Activated CD4-positive, CD25-positive, alpha-beta regulatory T cell (primary cell): ENCODE measurements around the gene PREB.
A peak's percentile ranks its signal among the peaks of the same experiment; 100 is the strongest.
"Not testable (repeated sequence)": the region's sequence is repeated elsewhere in the genome, so short reads cannot be mapped to it uniquely, and the experiment has no call there.

ENCODE experiments used
- DNase-seq, 4 experiments: peaks; one replicate each; lab custom pipeline; 2025; lab: John Stamatoyannopoulos, UW

The PREB gene, protein sequence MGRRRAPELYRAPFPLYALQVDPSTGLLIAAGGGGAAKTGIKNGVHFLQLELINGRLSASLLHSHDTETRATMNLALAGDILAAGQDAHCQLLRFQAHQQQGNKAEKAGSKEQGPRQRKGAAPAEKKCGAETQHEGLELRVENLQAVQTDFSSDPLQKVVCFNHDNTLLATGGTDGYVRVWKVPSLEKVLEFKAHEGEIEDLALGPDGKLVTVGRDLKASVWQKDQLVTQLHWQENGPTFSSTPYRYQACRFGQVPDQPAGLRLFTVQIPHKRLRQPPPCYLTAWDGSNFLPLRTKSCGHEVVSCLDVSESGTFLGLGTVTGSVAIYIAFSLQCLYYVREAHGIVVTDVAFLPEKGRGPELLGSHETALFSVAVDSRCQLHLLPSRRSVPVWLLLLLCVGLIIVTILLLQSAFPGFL

DNA sequence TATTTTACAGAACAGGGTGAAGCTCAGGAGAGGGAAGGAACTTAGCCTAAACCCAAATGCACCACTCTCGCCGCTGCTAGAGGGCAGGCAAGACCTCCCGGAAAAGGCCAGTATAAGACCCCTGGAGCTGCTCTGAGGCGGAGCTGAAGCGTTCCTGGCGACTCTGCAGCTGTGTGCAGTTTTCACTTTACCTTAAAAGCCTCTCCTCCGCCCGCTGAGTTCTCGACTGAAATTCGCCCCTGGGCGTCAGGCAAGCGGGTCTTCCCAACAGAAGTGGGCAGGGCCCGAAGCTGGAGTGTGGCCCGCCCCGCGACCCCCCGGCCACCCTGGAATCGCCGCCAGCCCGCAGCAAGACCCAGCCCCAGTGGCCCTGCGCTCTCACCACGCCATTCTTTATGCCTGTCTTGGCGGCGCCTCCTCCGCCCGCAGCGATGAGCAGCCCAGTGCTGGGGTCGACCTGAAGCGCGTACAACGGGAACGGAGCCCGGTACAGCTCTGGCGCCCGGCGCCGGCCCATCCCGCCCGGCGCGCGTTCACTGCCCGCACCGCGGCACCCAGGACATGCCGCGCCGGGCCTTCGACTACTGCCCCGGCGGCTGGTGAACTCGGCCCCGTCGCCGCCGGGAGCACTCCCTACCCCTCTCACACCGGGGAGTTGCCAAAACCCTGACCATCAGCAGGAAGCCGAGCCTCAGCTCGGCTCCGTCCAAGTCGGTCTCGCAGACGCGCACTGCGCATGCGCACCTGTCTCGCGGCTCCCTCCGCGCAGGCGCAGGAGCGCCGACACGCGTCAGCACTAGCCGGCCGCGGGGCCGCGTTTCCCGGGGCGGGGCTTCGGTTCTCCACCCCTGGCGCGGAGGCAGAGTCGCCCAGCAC is at the start of gene PREB:
TSS of gene PREB (minus strand) at position 732 of the 876 bp plus-strand sequence. CDS start at position 517, 215 bp downstream.
- peak; percentile 95 to 98 (median 98) for DNase-seq

DNA sequence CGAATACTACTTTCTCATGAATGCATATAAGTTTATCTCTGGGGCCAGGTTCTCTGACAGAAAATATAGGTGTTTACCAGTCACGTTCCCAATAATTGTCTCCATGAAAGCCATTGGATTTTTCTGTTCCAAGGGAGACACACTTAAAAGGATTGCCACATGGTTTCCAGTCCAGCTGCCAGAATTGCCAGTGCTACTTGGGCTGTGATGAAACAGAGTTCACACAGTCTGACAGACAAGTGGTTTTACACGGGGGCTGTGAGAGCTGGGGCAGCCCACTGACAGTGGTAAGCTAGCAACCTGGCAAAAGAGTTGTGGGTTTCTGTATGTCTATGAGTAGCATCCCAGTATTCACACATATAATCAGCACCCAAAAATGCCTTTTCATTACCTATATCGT is 49.7 kb upstream of the PREB start:
- DNase-seq = no peak

DNA sequence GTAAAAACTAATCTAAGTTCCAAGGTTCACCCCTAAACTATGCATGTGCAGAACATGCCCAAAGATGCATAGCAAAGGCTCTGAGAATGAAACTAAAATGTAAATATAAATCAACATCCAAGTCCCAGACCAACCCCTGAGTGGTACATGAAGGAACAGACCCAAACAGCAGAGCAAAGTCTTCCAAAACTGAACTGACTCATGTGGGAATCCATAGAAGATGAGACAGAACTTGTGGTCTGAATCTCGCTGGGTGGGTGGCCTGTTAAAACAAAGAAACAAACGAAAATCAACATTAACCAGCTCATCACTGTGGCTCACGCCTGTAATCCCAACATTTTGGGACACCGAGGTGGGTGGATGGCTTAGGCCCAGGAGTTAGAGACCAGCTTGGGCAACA is 47.9 kb upstream of the PREB start:
- no peak for DNase-seq

DNA sequence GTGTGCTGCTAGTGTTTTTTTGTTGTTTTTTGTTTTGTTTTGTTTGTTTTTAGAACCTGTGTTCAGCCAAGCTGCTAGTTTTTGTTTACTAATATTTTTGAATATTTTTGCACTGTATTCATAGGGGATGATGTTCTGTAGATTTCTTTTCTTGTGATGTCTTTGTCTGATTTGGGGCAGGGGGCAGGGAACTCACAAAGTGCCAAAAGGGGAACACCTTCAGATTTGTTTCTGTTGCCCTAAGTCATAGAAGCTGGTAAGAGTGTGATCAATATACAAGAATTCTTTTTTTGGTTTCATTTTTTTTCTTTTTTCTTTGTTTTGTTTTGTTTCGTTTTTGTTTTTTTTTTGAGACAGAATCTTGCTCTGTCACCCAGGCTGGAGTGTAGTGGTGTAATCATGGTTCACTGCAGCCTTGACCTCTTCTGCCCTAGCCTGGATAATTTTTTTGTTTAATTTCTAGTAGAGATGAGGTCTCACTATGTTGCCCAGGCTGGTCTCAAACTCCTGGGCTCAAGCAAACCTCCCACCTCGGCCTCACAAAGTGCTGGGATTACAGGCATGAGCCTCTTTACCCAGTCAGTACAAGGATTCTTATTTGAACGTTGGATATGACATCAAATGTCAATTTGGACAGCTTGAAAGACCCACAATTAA is 45.0 kb upstream of the PREB start:
- DNase-seq = no peak

DNA sequence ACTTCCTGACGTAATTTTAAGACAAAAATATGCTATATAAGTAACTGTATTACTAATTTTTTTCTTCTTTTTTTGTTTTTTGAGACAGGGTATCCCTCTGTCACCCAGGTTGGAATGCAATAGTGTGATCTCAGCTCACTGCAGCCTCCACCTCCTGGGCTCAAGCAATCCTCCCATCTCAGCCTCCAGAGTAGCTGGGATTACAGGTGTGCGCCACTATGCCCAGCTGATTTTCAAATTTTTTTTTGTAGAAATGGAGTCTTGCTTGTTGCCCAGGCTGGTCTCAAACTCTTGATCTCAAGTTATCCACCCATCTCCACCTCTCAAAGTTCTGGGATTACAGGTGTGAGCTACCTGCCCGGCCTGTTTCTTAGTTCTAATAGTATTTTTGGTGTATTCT is 44.0 kb upstream of the PREB start:
- no peak for DNase-seq

DNA sequence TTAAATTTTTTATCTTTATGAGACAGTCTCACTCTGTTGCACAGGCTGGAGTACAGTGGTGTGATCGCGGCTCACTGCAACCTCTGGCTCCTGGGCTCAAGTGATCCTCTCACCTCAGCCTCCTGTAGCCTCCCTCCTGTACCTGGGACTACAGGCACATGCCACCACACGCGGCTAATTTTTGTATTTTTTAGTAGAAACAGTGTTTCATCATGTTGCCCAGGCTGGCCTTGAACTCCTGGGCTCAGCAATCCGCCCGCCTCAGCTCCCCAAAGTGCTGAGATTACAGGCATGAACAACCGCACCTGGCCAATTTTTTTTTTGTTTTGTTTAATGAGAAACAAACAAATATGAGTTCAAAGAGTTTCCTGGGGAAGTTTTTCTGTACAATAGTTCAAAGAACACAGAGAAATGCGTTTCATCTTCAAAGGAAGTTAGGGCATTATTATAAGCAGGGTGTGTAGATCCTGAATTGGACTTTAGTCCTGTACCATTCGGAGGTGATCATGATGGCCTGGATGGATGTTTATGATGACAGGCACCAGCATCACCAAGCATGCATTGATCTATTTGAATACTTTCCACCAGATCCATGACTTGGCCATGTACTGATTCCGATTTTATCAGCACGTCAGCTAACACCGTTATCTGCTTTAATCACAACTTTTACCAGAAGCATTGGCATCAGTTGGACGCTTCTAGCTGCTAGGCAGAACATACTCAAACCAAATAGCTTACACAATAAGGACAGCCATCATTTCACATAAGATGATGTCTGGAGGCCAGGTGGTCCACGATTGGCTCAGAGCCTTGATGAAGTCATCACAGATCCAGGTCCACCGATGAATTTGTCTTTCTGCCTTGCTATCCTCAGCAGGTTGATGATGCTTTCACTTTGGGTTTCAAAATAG is 43.3 kb upstream of the PREB start:
- no peak for DNase-seq

DNA sequence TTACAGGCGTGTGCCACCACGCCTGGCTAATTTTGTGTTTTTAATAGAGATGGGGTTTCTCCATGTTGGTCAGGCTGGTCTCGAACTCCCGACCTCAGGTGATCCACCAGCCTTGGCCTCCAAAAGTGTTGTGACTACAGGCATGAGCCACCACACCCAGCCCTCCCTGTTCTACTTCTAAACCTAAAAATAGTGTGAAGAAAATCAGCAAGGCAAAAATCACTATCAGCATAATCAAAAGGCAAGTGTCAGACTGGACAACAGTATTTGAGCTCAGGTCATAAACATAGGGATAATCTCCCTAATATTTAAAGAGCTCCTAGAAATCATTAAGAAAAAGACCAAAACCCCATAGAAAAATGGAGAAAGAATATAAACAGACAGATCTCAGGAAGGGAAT is 41.3 kb upstream of the PREB start:
- DNase-seq = not testable (repeated sequence)

DNA sequence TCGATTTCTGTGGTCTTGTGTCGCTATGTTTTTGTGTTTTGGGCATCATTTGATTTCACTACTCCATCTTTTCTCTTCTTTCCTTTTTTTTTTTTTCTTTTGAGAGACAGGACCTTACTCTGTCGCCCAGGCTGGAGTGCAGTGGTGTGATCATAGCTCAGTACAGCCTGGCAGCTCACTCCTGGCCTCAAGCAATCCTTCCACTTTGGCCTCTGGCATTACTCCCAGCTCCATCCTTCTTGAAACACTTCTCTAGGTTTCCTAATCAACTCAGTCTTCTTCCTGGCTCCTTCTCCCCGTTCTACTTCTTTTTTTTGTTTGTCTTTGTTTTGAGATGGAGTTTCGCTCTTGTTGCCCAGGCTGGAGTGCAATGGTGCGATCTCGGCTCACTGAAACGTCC is 40.9 kb upstream of the PREB start:
- no peak for DNase-seq

DNA sequence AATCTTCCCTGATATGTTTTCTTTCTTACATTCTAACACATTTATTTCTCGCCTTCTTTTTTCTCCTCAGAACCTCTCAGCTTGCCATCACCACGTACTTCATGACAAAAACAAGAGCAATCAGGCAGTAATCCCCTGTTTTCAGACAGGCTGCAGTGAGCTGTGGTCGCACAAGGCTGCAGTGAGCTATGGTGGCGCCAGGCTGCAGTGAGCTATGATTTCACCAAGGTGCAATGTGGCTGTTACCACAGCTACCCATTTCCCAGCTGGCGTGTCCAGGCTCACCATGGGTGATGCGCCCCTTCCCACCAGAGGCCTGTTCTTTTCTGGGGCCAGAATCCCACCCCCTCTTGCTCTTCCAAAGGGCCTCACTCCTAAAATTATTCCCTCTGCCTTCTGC is 40.2 kb upstream of the PREB start:
- DNase-seq = no peak

DNA sequence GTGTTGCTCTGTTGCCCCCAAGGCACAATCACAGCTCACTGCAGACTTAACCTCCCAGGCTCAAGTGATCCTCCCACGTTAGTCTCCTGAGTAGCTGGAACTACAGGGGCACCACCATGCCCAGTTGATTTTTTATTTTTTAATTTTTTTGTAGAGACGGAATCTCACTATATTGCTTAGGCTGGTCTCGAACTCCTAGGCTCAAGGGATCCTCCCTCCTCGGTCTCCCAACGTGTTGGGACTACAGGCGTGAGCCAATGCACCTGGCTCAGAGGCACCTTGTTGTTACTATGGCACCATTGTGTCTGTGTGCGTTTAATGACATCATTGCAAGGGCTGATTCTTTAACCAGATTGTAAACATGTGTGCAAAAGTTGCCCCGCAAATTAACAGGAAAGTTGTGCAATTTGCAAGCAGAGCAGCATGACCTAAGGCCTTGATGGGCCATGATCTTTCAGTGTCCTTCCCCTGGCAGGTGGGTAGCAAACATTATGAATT is 37.0 kb upstream of the PREB start:
- DNase-seq = no peak

DNA sequence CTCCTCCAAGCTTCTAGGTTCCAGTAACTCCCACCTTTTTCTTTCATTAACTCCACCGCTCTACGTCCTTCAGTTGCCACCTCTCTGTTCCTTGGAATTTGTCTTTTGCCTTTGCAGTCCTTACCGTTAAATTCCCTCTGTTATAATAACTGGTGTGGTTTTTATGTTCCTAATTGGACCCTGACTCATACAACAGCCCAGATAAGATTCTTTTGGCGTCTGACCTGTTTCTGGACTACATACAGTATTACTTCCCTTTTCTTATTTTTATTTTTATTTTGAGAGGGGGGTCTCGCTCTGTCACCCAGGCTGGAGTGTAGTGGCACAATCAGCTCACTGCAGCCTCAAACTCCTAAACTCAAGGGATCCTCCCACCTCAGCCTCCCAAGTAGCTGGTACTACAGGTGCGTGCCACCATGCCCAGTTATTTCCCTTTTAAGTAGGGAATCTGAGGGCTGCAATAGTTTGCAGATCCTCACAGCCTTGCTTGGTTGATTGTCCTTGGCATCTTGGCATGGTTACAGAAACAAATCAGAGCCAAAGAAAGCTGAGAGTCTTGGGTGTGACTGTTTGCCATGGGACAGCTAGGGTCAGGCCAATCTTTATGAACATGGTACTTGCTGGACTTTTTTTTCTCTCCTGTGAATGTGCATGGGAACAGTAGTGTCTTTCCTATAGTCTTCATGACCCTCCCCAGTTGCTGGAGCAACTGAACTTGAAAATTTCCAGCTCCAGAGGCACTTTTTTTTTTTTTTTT is 36.3 kb upstream of the PREB start:
- no peak for DNase-seq

DNA sequence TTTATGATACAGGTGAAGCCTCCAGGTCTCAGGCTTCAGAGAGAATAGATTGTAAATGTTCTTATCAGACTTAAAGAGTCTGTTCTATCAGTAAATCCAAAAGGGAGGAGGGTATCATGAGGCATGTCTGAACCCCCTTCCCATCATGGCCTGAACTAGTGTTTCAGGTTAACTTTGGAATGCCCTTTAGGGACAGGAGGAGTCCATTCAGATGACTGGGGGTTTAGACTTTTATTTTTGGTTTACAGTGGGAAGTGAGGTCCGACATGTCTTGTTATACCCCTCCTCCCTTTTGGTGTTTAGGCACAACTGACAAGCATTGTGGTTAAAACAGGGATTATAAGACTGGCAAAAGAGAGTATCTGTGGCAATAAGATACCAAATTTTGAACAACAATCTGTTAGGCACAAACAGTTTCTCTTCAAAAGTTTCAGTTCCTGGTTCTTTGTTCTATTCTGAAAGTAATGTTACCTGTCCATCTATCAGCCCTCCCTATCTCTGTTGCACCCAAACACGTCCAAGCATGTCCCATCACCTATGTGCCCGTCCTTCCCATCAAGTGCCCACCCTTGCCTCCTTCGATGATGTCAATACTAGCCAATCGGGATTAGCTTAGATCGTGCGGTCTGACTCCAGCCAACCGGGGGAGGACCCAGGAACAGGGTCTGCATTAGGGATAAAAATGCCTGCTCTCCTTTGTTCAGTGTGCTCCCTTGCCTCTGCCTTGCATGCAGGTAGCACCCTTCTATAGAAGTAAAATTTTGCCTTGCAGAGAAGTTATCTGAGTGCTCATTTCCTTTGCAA is 30.7 kb upstream of the PREB start:
- no peak for DNase-seq

DNA sequence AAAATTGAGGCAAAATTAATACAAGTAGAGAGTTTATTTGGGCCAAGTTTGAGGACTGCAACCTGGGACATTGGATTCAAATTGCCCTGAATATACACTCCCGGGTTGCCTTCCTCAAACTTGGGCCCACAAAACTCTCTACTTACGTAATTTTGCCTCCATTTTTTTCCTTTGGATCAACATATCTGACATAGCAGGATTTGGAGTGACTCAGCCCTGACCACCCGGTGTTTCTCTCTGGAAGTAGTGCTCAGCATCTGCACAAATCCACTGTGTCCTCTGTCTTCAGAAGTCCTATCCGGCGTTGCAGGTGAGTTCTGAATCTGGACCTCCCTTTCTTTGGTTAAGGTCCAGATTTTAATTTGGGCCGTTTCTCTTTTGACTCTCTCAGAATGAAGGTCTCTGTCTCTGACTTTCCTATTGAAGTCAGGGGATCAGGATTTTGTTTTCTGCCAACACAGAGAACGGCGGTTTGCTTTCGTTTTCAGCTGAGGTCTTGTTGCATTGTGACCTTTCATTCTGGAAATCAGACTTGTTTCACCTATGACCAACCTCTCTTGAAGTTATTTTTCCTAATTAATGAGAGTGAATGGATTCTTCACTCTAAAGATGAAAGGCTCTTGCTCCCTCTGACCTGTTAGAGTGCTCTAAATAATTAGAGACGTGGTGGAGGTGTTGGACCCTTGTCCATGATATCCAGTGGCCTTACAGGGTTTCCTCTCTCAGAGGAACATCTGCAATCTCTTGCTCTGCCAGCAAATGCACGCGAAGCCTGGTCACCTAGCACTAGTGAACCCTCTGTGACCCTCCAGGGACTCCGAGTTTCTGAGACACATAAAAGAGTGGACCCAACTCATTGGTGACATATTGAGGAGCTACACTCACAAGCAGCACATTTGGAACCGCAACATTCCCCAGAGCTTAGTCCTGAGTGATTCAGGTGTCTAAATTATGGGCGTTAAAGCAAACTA is 28.0 kb upstream of the PREB start:
- DNase-seq = no peak

DNA sequence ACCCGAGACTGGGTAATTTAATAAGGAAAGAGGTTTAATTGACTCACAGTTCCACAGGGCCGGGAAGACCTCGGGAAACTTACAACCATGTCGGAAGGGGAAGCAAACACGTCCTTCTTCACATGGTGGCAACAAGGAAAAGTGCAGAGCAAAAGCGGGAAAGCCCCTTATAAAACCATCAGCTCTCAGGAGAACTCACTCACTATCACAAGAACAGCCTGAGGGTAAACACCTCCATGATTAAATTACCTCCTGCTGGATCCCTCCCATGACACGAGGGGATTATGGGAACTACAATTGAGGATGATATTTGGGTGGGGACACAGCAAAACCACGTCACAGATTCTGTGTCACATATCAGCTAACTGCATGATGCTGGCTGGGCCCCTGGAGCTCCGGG is 25.8 kb upstream of the PREB start:
- DNase-seq = no peak

DNA sequence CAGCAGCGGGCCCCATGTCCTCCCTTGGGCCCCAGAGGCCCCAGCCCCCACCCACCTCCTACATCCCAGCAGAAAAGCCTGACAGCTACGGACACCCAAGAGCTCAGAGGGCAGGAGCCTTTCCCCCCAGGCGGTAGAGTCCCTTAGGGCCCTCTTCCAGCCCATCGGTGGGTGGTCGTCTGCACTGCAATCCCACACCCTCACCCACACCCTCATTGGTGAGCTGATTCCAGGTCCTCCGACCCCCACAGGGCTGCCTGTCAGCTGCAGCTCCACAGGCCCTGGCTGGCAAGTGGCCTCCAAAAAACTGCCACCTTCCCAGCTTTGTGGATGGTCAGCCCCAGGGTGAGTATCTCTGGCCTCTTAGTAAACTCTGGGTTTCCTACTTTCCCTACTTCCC is 24.8 kb upstream of the PREB start:
- DNase-seq = no peak

DNA sequence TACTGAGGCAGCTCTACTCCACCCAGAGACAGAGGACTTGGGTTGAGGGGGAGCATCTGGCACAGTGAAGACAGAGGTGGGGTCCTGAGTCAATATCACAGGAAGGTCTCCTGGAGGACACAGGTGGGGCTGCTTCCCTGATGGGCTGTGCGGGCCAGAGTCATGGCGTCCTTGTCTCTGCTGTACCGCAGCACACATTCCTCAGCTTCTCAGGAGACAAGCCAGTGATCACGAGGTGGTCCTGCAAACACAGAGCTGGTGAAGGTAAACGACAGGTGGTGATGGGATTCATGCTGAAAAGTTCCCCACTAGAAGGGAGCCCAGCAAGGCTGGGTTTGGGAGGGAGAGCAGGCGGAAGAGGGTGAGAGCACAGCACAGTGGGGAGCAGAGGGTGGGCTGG is 24.0 kb upstream of the PREB start:
- no peak for DNase-seq

DNA sequence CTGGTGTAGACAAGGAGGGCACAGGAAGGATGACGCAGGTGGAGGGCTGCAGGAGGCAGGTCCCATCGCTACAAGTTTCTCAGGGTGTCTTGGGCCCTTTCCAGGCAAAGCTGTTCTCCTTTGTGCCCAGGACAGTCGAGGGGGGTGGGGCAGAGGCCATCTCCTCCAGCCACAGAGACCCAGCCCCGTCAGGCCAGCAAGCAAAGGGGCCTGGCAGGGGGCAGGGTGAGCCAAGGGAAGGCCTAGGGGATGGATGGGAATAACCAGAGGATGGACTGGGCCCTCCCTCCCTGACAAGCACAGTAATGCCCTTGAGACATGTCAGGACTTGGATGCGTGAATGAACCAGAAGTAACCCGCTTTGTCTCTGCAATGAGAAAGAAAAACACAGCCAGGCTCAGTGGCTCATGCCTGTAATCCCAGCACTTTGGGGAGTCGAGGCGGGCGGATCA is 20.7 kb upstream of the PREB start:
- no peak for DNase-seq

DNA sequence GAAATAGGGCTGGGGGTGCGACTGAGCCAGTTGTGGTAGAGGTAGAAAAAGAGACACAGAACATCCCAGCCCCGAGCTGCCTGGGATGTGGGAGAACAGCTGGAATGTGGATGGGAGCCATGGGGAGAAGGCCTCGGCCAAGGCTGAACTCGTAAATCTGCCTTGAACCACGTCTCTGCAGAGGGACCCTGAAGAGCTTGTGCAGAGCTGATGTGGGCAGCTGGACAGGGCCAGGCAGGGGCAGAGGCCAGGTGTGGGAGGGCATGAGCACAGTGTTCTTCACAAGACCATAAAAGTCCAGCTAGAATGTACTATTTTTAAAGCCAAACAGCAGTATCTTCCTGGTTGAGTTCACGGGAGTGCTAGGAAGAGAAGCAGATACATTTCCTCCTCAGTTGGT is 20.1 kb upstream of the PREB start:
- DNase-seq = no peak
